ENCODE results near the gene OGFOD1. TPM values are rescaled to one million over a fixed set of nuclear protein-coding genes. Genes with fewer than 3 reads are reported as not detected.

OGFOD1 gene
- total and polyA plus RNA-seq, 2 donors (not counting 3 experiments of a cell fraction or from before 2014, with no cell fraction given) = 26.6 to 54.8 TPM

DNA sequence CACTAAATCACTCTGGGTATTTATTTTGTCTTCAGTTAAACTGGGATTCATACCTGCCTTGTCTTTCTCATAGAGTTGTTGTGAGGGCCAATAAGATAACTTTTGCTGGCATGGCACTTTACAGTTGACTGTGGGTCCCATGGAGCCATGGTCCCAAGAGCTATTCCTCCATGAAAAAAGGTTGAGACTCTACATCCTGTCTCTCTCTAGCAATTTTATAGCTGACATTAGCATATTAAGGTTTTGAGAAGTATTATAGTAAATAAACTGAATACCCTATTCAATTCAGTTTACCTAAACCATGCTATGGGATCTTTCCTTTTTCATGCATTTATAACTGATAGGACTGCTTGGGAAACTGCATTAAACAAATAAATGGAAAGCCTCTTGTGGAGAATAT, 17.4 kb downstream of the OGFOD1 start:
- no peak overlapping the region for H3K4me2 ChIP-seq (ENCODE audit: insufficient read depth, low read length)
- H3K36me3 ChIP-seq (ENCODE audit: control insufficient read depth in 2 of 2, extremely low read depth in 1 of 2, insufficient read depth in 2 of 2, low read length in 2 of 2) = peaks cover 23 to 41% of the 10 kb centered on the region in 2 experiments
- H3K4me3 ChIP-seq (replicated peaks in 1 of 3; ENCODE audit: insufficient read depth in 1 of 3, low read depth in 1 of 3, low read length in 3 of 3) = no peak overlapping the region
- dilution Hi-C loops (cut with MboI; ENCODE audit: extremely low pct_ligation_motif_present, low sequenced_read_pairs) (no loop called here), intact Hi-C loops (cut with micrococcal nuclease) (no loop called here)
- POLR2A ChIA-PET = no interaction called here
- H3K27ac ChIP-seq (ENCODE audit: insufficient read depth, low read depth, low read length) = no peak overlapping the region
- FAIRE-seq (no peak), DNase-seq (ENCODE audit: low read depth, low spot score) (no peak)
- no peaks in the 10 kb centered on the region for H3K79me2 ChIP-seq (ENCODE audit: control insufficient read depth, insufficient read depth, low read length)
- H4K20me1 ChIP-seq (replicated peaks; ENCODE audit: control insufficient read depth, extremely low read depth, insufficient read depth, low read length) = no peaks in the 10 kb centered on the region
- no peaks in the 10 kb centered on the region for H3K27me3 ChIP-seq (ENCODE audit: control insufficient read depth in 2 of 2, insufficient read depth in 2 of 2, low read length in 2 of 2)
- H3K9ac ChIP-seq (replicated peaks; ENCODE audit: extremely low read depth, insufficient read depth, low read length) = no peak overlapping the region
- TF ChIP-seq MYC (IDR thresholded peaks at IDR 0.05; ENCODE audit: low read depth, low read length) (no peak), POLR2AphosphoS5 (IDR thresholded peaks at IDR 0.05; ENCODE audit: insufficient read depth, low read depth, low read length) (no peak), JUN (IDR thresholded peaks at IDR 0.05; ENCODE audit: borderline replicate concordance, insufficient read depth, insufficient read length, low read depth) (no peak)
- TF ChIP-seq, protein P1, sequence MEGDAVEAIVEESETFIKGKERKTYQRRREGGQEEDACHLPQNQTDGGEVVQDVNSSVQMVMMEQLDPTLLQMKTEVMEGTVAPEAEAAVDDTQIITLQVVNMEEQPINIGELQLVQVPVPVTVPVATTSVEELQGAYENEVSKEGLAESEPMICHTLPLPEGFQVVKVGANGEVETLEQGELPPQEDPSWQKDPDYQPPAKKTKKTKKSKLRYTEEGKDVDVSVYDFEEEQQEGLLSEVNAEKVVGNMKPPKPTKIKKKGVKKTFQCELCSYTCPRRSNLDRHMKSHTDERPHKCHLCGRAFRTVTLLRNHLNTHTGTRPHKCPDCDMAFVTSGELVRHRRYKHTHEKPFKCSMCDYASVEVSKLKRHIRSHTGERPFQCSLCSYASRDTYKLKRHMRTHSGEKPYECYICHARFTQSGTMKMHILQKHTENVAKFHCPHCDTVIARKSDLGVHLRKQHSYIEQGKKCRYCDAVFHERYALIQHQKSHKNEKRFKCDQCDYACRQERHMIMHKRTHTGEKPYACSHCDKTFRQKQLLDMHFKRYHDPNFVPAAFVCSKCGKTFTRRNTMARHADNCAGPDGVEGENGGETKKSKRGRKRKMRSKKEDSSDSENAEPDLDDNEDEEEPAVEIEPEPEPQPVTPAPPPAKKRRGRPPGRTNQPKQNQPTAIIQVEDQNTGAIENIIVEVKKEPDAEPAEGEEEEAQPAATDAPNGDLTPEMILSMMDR (IDR thresholded peaks at IDR 0.05; ENCODE audit: extremely low read depth in 1 of 2, insufficient read depth in 1 of 2, low read depth in 1 of 2, low read length in 2 of 2) = no peak
- H2AFZ ChIP-seq (ENCODE audit: low read depth, low read length) = no peak overlapping the region
- no peaks in the 10 kb centered on the region for H3K4me1 ChIP-seq (ENCODE audit: control insufficient read depth, extremely low read depth, insufficient read depth, low read length)
- BruUV-seq (replicated peaks) = no TSS peak
- H3K9me3 ChIP-seq (replicated peaks; ENCODE audit: control insufficient read depth, insufficient read depth, low read length) = no peaks in the 10 kb centered on the region
- no peaks in the 10 kb centered on the region for H3K9me1 ChIP-seq (replicated peaks; ENCODE audit: control insufficient read depth, extremely low read depth, insufficient read depth, low read length)
- CTCF ChIA-PET = interaction anchor here (1.0 kb wide), 1 partner anchor 8 kb away, joined by 3 read pairs; no protein-coding TSS in a partner anchor

DNA sequence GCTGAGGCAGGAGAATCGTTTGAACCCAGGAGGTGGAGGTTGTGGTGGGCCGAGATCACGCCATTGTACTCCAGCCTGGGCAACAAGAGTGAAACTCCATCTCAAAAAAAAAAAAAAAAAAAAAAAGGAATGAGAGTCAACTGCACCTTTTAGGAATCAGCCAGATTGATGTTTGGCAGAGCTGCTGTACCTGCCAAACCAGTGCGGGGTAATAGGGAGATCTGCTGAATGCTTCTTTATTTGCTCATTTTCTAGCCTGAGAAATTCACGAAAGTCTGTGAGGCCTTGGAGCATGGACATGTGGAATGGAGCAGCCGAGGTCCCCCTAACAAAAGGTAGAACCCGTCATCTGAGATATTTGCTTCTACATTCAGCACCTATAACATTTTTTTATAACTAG, 18.4 kb downstream of the OGFOD1 start:
- Histone ChIP-seq H3K4me3 (replicated peaks in 1 of 3; ENCODE audit: insufficient read depth in 1 of 3, low read depth in 1 of 3, low read length in 3 of 3) (no peak overlapping the region), H4K20me1 (replicated peaks; ENCODE audit: control insufficient read depth, extremely low read depth, insufficient read depth, low read length) (no peaks in the 10 kb centered on the region), H3K9me3 (replicated peaks; ENCODE audit: control insufficient read depth, insufficient read depth, low read length) (no peaks in the 10 kb centered on the region), H3K9me1 (replicated peaks; ENCODE audit: control insufficient read depth, extremely low read depth, insufficient read depth, low read length) (peaks cover 2% of the 10 kb centered on the region), H3K9ac (replicated peaks; ENCODE audit: extremely low read depth, insufficient read depth, low read length) (no peak overlapping the region), H3K36me3 (ENCODE audit: control insufficient read depth in 2 of 2, extremely low read depth in 1 of 2, insufficient read depth in 2 of 2, low read length in 2 of 2) (peaks cover 23 to 40% of the 10 kb centered on the region in 2 experiments), H3K79me2 (ENCODE audit: control insufficient read depth, insufficient read depth, low read length) (no peaks in the 10 kb centered on the region), H3K4me1 (ENCODE audit: control insufficient read depth, extremely low read depth, insufficient read depth, low read length) (no peaks in the 10 kb centered on the region), H3K4me2 (ENCODE audit: insufficient read depth, low read length) (no peak overlapping the region), H3K27me3 (ENCODE audit: control insufficient read depth in 2 of 2, insufficient read depth in 2 of 2, low read length in 2 of 2) (no peaks in the 10 kb centered on the region), H2AFZ (ENCODE audit: low read depth, low read length) (no peak overlapping the region), H3K27ac (ENCODE audit: insufficient read depth, low read depth, low read length) (no peak overlapping the region)
- intact Hi-C loops (cut with micrococcal nuclease) (loop anchor here (10.0 kb wide), 1 partner anchor 235 kb away; no protein-coding TSS in a partner anchor), dilution Hi-C loops (cut with MboI; ENCODE audit: extremely low pct_ligation_motif_present, low sequenced_read_pairs) (no loop called here)
- no peak for DNase-seq (ENCODE audit: low read depth, low spot score)
- CTCF ChIA-PET = no interaction called here
- FAIRE-seq = no peak
- TF ChIP-seq, protein P2, sequence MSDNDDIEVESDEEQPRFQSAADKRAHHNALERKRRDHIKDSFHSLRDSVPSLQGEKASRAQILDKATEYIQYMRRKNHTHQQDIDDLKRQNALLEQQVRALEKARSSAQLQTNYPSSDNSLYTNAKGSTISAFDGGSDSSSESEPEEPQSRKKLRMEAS (IDR thresholded peaks at IDR 0.05; ENCODE audit: insufficient read depth, insufficient read length) = no peak
- TF ChIP-seq MYC (IDR thresholded peaks at IDR 0.05; ENCODE audit: low read depth, low read length) (no peak), JUN (IDR thresholded peaks at IDR 0.05; ENCODE audit: borderline replicate concordance, insufficient read depth, insufficient read length, low read depth) (no peak), EZH2 (IDR thresholded peaks at IDR 0.05; ENCODE audit: borderline replicate concordance, low read depth, low read length, severe bottlenecking) (no peak), POLR2AphosphoS5 (IDR thresholded peaks at IDR 0.05; ENCODE audit: insufficient read depth, low read depth, low read length) (no peak), GATA2 (IDR thresholded peaks at IDR 0.05; ENCODE audit: insufficient read depth, insufficient read length, low read depth, low read length) (no peak), POLR2A (IDR thresholded peaks at IDR 0.05; ENCODE audit: low read depth, low read length) (no peak), FOS (IDR thresholded peaks at IDR 0.05; ENCODE audit: borderline replicate concordance, insufficient read depth, low read length) (no peak)
- TF ChIP-seq, protein P1 (IDR thresholded peaks at IDR 0.05; ENCODE audit: extremely low read depth in 1 of 2, insufficient read depth in 1 of 2, low read depth in 1 of 2, low read length in 2 of 2) = no peak
- BruUV-seq (replicated peaks) = no TSS peak
- POLR2A ChIA-PET = no interaction called here

All from endothelial cell of umbilical vein (primary cell).